Activated naive CD8-positive, alpha-beta T cell treated with anti-CD3 and anti-CD28 coated beads, Interleukin-2, amount 50 U/mL, for 24 hours (primary cell): ENCODE data around the gene GPR45.

ENCODE experiments used
- ATAC-seq: fragments of 150-1000 bp; cut with Tn5 transposase; one replicate; pipeline ENCODE4 v1.10.0; 2021
- DNase-seq: peaks from one replicate; pipeline ENCODE4 v3.0.0; 2021
- H3K27ac Mint-ChIP-seq: one replicate; pipeline ENCODE4 v1.8.0; 2021; ENCODE audit warnings: mild to moderate bottlenecking, mixed read lengths
- H3K27me3 Mint-ChIP-seq: one replicate; pipeline ENCODE4 v1.8.0; 2021; ENCODE audit warnings: mixed read lengths
- H3K36me3 Mint-ChIP-seq: one replicate; pipeline ENCODE4 v1.8.0; 2021; ENCODE audit warnings: low read depth, mixed read lengths
- H3K4me1 Mint-ChIP-seq: one replicate; pipeline ENCODE4 v1.8.0; 2021; ENCODE audit warnings: mixed read lengths
- H3K4me3 Mint-ChIP-seq: one replicate; pipeline ENCODE4 v1.8.0; 2021; ENCODE audit warnings: mild to moderate bottlenecking, moderate library complexity, mixed read lengths
- H3K9me3 Mint-ChIP-seq: one replicate; pipeline ENCODE4 v1.8.0; 2021; ENCODE audit warnings: mixed read lengths

GPR45 gene

DNA sequence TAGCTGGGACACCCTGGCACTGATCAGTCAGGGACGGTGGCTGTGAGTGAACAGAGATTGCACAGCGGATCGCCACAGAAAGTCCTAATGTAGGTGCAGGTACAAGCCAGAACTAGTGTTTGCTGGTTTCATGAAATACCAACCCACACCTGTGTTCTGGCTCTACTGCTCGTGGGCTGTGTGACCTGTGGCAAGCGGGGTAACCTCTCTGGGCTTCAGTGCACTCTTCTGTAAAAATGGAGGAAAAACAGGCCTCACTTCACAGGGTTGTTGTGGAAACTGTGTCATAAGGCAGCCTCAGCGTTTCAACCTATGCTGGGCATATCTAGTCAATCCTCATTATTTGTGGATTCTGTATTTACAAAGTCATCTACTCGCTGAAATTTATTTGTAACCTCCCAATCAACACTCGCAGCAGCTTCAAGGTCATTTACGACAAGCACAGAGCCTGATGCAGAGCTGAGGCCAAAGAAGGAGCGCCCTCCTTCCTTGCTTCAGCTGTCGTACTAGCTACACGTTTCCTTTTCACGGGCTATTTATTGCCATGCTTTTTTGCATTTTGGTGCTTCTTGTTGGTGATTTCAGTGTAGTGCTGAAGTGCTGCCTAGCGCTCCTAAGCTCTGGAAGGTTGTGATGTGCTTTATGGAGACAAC lies 30.0 kb downstream of the GPR45 start:
- Mint-ChIP-seq H3K4me3 (no peak overlapping the region), H3K36me3 (peaks cover 49% of the 10 kb centered on the region), H3K4me1 (no peaks in the 10 kb centered on the region), H3K27me3 (no peaks in the 10 kb centered on the region), H3K27ac (no peak overlapping the region), H3K9me3 (no peaks in the 10 kb centered on the region)
- ATAC-seq (no peak), DNase-seq (no peak)

DNA sequence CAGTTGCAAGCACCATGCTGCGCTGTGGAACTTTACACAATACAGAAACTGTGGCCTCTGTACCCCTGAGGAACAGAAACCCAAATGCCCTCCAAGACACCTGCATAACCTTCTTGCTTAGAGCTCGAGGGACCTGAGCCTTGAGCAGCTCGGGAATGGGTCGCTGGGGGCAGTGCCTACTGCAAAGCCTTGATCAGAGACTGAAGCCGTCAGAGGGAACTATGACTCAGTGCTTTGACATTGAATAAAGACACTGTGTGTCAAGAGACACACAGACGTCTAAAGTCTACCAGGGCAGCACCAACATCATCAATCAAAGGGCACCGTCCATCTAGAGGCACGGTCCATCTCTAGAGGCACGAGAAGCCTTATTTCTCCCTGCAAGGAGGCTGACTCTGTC lies 30.6 kb downstream of the GPR45 start:
- Mint-ChIP-seq H3K9me3 (no peaks in the 10 kb centered on the region), H3K36me3 (peaks cover 53% of the 10 kb centered on the region), H3K4me1 (no peaks in the 10 kb centered on the region), H3K4me3 (no peak overlapping the region), H3K27me3 (no peaks in the 10 kb centered on the region), H3K27ac (no peak overlapping the region)
- no peak for ATAC-seq
- no peak for DNase-seq

DNA sequence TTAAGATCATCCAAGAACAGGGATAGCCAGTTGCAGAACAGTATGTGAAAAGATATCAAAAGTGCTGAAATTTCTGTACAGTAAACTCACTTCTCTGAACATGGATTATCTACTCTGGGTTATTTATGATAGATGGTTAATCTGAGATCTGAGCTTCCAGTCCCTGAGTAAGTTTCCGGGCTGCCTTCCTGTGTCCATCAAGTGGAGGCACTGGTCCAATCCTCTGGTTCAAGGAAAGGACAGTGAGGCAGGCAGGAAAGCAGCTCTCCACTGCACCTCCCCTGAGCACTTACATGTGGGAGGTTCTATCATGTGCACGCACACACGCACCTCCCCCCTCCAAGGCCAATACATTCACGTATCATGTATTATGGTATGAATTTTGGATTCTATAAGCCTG lies 32.5 kb downstream of the GPR45 start:
- H3K9me3 Mint-ChIP-seq: no peaks in the 10 kb centered on the region
- H3K4me3 Mint-ChIP-seq: no peak overlapping the region
- ATAC-seq (no peak), DNase-seq (no peak)
- H3K4me1 Mint-ChIP-seq: no peaks in the 10 kb centered on the region
- H3K27me3 Mint-ChIP-seq: no peaks in the 10 kb centered on the region
- H3K36me3 Mint-ChIP-seq: peaks cover 45% of the 10 kb centered on the region
- H3K27ac Mint-ChIP-seq: no peak overlapping the region

DNA sequence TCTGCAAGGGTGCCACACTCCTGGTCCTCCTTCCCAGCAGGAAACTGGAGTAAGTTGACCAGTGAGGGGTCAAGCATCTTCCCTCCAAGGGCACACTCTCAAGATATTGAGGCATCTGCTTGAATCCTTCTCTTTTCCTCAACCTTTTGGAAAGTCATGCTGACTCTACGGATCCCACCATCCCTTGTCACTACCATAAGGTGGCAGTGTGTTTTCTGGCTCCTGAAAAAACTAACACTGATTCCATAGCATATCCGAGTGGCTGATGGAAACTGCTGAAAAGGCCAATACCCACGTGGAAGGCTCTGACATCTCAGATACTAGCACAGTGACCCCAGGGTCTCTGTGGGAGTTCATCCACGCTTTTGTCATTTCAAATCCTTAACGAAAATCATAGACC lies 37.1 kb downstream of the GPR45 start:
- DNase-seq (no peak), ATAC-seq (no peak)
- Mint-ChIP-seq H3K27ac (no peak overlapping the region), H3K9me3 (no peaks in the 10 kb centered on the region), H3K27me3 (no peaks in the 10 kb centered on the region), H3K4me1 (no peaks in the 10 kb centered on the region), H3K36me3 (peaks cover 36% of the 10 kb centered on the region), H3K4me3 (no peak overlapping the region)

DNA sequence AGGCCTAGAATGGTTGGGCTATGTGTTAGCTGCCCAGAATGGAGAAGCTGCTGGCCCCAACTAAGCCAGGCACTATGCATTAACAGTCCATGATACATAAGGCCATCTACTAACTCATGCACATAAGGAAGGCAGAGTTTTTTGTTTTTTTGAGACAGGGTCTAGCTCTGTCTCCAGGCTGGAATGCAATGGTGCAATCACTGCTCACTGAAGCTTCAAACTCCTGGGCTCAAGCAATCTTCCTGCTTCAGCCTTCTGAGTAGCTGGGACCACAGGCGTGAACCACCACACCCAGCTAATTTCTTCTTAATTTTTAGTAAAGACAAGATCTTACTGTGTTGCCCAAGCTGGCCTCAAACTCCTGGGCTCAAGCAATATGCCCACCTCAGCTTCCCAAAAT lies 37.6 kb downstream of the GPR45 start:
- no peak overlapping the region for H3K4me3 Mint-ChIP-seq
- H3K27me3 Mint-ChIP-seq: no peaks in the 10 kb centered on the region
- H3K27ac Mint-ChIP-seq: no peak overlapping the region
- DNase-seq: no peak
- ATAC-seq: no peak
- H3K36me3 Mint-ChIP-seq: peaks cover 39% of the 10 kb centered on the region
- no peaks in the 10 kb centered on the region for H3K9me3 Mint-ChIP-seq
- no peaks in the 10 kb centered on the region for H3K4me1 Mint-ChIP-seq

DNA sequence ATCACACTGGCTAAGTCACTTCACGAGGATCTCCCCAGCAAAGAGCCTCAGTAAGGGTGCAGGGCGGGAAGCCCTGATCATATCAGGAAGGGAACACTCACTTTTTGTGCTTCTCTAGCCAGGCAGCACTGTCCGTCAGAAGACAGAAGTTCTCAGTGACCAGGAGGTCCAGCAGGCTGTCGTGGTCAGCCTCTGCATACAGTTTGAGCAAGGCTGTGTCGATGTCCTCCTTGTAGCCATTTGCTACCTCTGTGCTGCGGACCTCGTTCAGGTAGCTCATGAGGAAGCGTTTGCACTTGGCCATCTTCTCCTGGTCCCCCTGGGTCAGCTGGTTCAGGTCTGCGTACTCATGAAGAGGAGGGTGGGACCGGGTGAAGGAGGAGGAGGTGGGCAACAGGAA lies 38.7 kb downstream of the GPR45 start:
- Mint-ChIP-seq H3K27ac (no peak overlapping the region), H3K4me1 (no peaks in the 10 kb centered on the region), H3K27me3 (no peaks in the 10 kb centered on the region), H3K4me3 (no peak overlapping the region), H3K9me3 (no peaks in the 10 kb centered on the region), H3K36me3 (peaks cover 44% of the 10 kb centered on the region)
- ATAC-seq: no peak
- no peak for DNase-seq

DNA sequence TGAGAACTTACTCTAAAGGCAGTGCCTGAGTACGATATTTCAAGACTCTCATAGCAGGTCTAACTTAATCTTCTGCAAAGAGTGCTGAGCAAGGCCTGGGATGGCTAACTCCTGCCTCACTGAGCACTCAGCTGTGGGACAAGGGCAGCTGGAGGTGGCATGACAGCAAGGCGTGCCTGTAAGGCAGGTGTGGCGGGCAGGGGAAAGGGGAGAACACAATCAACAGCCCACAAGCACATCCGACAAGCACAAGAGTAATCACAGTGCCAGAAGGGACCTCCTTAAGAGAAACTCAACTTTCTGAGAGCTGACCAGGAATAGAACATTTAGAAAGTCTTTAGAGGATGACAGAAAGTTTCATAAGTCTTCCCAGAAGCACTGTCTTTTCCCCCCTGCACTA lies 42.0 kb downstream of the GPR45 start:
- Mint-ChIP-seq H3K36me3 (peaks cover 46% of the 10 kb centered on the region), H3K4me1 (no peaks in the 10 kb centered on the region), H3K27me3 (no peaks in the 10 kb centered on the region), H3K27ac (no peak overlapping the region), H3K4me3 (no peak overlapping the region), H3K9me3 (no peaks in the 10 kb centered on the region)
- no peak for DNase-seq
- no peak for ATAC-seq

DNA sequence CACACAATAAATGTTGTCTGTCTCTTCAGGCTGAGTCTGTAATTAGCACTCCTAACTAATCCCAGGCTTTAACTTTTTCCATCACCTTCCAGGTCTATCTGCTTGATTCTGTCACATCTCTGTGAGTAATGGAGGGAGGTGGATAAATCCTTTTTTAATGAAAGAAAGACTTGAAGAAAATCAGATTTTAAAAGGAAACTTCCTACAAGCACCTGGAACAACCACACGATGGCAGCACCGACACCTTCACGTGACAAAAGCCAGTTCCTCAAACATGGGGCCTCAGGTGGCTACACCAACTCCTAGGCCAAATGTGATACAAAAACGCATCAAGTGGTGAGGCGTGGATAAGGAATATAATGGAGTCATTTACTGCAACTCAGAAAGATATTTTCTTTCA lies 46.1 kb downstream of the GPR45 start:
- no peaks in the 10 kb centered on the region for H3K4me1 Mint-ChIP-seq
- no peaks in the 10 kb centered on the region for H3K9me3 Mint-ChIP-seq
- no peak overlapping the region for H3K27ac Mint-ChIP-seq
- DNase-seq: peak; percentile 25
- H3K4me3 Mint-ChIP-seq: no peak overlapping the region
- peaks cover 51% of the 10 kb centered on the region for H3K36me3 Mint-ChIP-seq
- no peak for ATAC-seq
- H3K27me3 Mint-ChIP-seq: no peaks in the 10 kb centered on the region

DNA sequence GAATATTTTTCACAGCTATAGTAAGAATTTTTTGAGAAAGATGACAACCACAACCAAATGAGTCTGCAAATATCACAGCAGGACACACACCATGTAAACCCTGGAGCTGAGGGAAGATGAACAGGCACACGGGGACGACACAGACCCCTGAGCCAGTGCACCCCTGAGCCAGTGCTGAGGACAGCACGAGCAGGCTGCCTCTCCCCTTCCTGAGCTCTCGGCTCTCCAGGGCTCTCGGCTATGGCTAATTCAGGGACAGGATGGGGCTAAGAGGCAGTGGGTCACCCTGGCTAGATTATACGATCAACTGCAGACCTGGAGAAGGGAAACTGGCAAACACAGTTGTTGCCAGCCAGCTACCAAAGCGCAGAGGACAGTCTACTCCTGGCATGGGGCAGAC lies 46.6 kb downstream of the GPR45 start:
- no peak overlapping the region for H3K27ac Mint-ChIP-seq
- ATAC-seq (no peak), DNase-seq (no peak)

DNA sequence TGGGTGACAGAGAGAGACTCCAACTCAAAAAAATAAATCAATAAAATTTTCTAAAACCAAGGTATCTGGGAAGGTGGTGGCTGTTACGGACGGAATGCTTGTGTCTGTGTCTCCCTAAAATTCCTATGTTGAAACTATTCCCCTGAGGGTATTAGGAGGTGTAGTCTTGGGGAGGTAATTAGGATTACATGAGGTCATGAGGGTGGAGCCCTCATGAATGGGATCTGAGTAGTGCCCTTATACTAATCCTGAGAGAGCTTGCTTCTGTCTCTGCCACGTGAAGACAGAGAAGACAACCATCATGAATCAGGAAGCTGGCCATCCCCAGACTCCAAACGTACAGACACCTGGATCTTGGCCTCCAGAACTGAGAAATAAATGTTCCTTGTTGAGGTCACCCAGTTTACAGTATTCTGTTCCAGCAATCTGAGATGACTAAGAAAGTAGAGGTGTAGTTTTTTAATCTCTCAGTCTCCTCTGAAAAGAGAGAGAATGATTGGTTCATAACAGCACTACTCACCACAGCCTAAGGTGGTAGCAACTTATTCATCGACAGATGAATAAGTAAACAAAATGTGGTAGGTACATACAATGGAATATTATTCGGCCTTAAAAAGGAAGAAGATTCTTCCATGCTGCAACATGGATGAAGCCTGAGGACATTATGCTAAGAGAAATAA lies 49.6 kb downstream of the GPR45 start:
- no peak overlapping the region for H3K27ac Mint-ChIP-seq
- H3K4me3 Mint-ChIP-seq: no peak overlapping the region
- DNase-seq (no peak), ATAC-seq (no peak)
- H3K36me3 Mint-ChIP-seq: peaks cover 42% of the 10 kb centered on the region
- H3K9me3 Mint-ChIP-seq: no peaks in the 10 kb centered on the region
- H3K27me3 Mint-ChIP-seq: no peaks in the 10 kb centered on the region
- H3K4me1 Mint-ChIP-seq: no peaks in the 10 kb centered on the region

More for the DNA sequence above, 46.6 kb downstream of the GPR45 start:
- Mint-ChIP-seq H3K27me3 (no peaks in the 10 kb centered on the region), H3K4me1 (no peaks in the 10 kb centered on the region), H3K9me3 (no peaks in the 10 kb centered on the region), H3K4me3 (no peak overlapping the region), H3K36me3 (peaks cover 50% of the 10 kb centered on the region)

DNA sequence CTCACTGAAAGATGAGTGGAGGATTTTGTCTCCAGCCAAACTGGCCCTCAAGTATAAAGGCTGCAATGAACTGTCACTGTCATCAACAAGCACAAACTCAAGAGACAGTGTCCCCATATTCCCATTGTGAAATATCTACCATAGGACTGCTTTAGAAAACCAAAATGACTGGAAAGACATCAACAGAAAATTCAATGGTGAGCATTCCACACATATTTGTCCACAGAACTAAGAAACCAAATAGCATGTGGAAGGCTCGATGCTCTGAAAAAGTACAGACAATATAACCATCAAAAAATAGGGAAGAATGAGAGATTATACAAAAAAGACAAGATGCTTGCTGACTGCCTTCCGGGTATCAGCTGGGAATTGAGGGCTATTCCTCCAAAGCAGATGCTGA lies 50.4 kb downstream of the GPR45 start:
- H3K9me3 Mint-ChIP-seq: no peaks in the 10 kb centered on the region
- no peak for ATAC-seq
- no peak for DNase-seq
- no peak overlapping the region for H3K4me3 Mint-ChIP-seq
- no peaks in the 10 kb centered on the region for H3K4me1 Mint-ChIP-seq
- H3K27me3 Mint-ChIP-seq: no peaks in the 10 kb centered on the region
- no peak overlapping the region for H3K27ac Mint-ChIP-seq
- peaks cover 43% of the 10 kb centered on the region for H3K36me3 Mint-ChIP-seq
